Stimulated activated effector memory CD8-positive, alpha-beta T cell treated with anti-CD3 and anti-CD28 coated beads, Interleukin-12 subunit alpha, Interleukin-12 subunit beta, amount 100 ng/mL, for 72 hours (primary cell): ENCODE data around the gene ST3GAL3.

Experiments used
- ATAC-seq: fragments of 150-1000 bp; cut with Tn5 transposase; 2 replicates; pipeline ENCODE4 v1.10.0; 2021
- DNase-seq, 2 donors: peaks; one replicate each; pipeline ENCODE4 v3.0.0; 2021 to 2022; ENCODE audit warnings: low spot score in 2 of 2
- H3K27ac Mint-ChIP-seq: one replicate; pipeline ENCODE4 v1.8.0; 2022; ENCODE audit warnings: mild to moderate bottlenecking, mixed read lengths
- H3K36me3 Mint-ChIP-seq: one replicate; pipeline ENCODE4 v1.8.0; 2022; ENCODE audit warnings: mild to moderate bottlenecking, mixed read lengths
- H3K4me1 Mint-ChIP-seq: one replicate; pipeline ENCODE4 v1.8.0; 2022; ENCODE audit warnings: mixed read lengths
- H3K4me3 Mint-ChIP-seq: one replicate; pipeline ENCODE4 v1.8.0; 2022; ENCODE audit warnings: mild to moderate bottlenecking, mixed read lengths
- H3K9me3 Mint-ChIP-seq: one replicate; pipeline ENCODE4 v1.8.0; 2022; ENCODE audit warnings: mixed read lengths

ST3GAL3 gene

GRCh38 chr1:43937179-43937865 is 230.0 kb downstream of the ST3GAL3 start:
- Mint-ChIP-seq H3K4me1 (peaks cover 18% of the 10 kb centered on the region), H3K36me3 (peaks cover 9% of the 10 kb centered on the region), H3K4me3 (peak overlapping the region; percentile 37), H3K9me3 (no peaks in the 10 kb centered on the region), H3K27ac (no peak overlapping the region)
- no peak for ATAC-seq
- no peak for DNase-seq

- DNase-seq: no peak
- Mint-ChIP-seq H3K9me3 (no peaks in the 10 kb centered on the region), H3K36me3 (peaks cover 9% of the 10 kb centered on the region), H3K4me3 (no peak overlapping the region), H3K4me1 (peaks cover 20% of the 10 kb centered on the region), H3K27ac (peak overlapping the region; percentile 38)
- ATAC-seq: no peak
These were observed 231.0 kb downstream of the ST3GAL3 start for GRCh38 chr1:43938383-43938782.

GRCh38 chr1:43938892-43939587 is 231.7 kb downstream of the ST3GAL3 start:
- DNase-seq: no peak
- no peak overlapping the region for H3K4me3 Mint-ChIP-seq
- H3K9me3 Mint-ChIP-seq: no peaks in the 10 kb centered on the region
- H3K27ac Mint-ChIP-seq: peak overlapping the region; percentile 38
- H3K36me3 Mint-ChIP-seq: peaks cover 9% of the 10 kb centered on the region
- ATAC-seq: no peak
- H3K4me1 Mint-ChIP-seq: peaks cover 17% of the 10 kb centered on the region

- Mint-ChIP-seq H3K9me3 (no peaks in the 10 kb centered on the region), H3K27ac (peak overlapping the region; percentile 36), H3K36me3 (peaks cover 20% of the 10 kb centered on the region), H3K4me1 (peaks cover 35% of the 10 kb centered on the region), H3K4me3 (no peak overlapping the region)
- DNase-seq (no peak), ATAC-seq (no peak)
These were observed 235.1 kb downstream of the ST3GAL3 start for GRCh38 chr1:43942411-43942810.

- peaks cover 20% of the 10 kb centered on the region for H3K36me3 Mint-ChIP-seq
- DNase-seq (no peak), ATAC-seq (no peak)
- H3K9me3 Mint-ChIP-seq: no peaks in the 10 kb centered on the region
- H3K27ac Mint-ChIP-seq: peak overlapping the region; percentile 99
- peak overlapping the region; percentile 93 for H3K4me3 Mint-ChIP-seq
- H3K4me1 Mint-ChIP-seq: peaks cover 49% of the 10 kb centered on the region
These were observed 237.5 kb downstream of the ST3GAL3 start for GRCh38 chr1:43944860-43945259.

GRCh38 chr1:43945674-43946235 is 238.4 kb downstream of the ST3GAL3 start:
- ATAC-seq (no peak), DNase-seq (no peak)
- Mint-ChIP-seq H3K27ac (peak overlapping the region; percentile 99), H3K36me3 (peaks cover 20% of the 10 kb centered on the region), H3K4me3 (peak overlapping the region; percentile 93), H3K9me3 (no peaks in the 10 kb centered on the region), H3K4me1 (peaks cover 57% of the 10 kb centered on the region)

- Mint-ChIP-seq H3K36me3 (peaks cover 20% of the 10 kb centered on the region), H3K4me3 (peak within 1 kb of the TSS; percentile 93), H3K4me1 (peaks cover 64% of the 10 kb centered on the region), H3K27ac (peak within 1 kb of the TSS; percentile 99), H3K9me3 (no peaks in the 10 kb centered on the region)
- DNase-seq (peak; percentile 98 to 99), ATAC-seq (peak; percentile 97)
These were observed 239.1 kb downstream of the ST3GAL3 start, which contains the start of gene IPO13 for GRCh38 chr1:43946236-43947060. TSS of gene IPO13 (plus strand) at chr1:43946950. CDS start at chr1:43947601, 651 bp downstream.

- DNase-seq: no peak
- H3K4me3 Mint-ChIP-seq: peak overlapping the region; percentile 93
- no peaks in the 10 kb centered on the region for H3K9me3 Mint-ChIP-seq
- peak overlapping the region; percentile 99 for H3K27ac Mint-ChIP-seq
- ATAC-seq: no peak
- peaks cover 66% of the 10 kb centered on the region for H3K4me1 Mint-ChIP-seq
- peaks cover 20% of the 10 kb centered on the region for H3K36me3 Mint-ChIP-seq
These were observed 239.9 kb downstream of the ST3GAL3 start for GRCh38 chr1:43947061-43947873.

- ATAC-seq (no peak), DNase-seq (no peak)
- Mint-ChIP-seq H3K9me3 (no peaks in the 10 kb centered on the region), H3K4me3 (peak overlapping the region; percentile 93), H3K36me3 (peaks cover 20% of the 10 kb centered on the region), H3K27ac (peak overlapping the region; percentile 99), H3K4me1 (peaks cover 60% of the 10 kb centered on the region)
These were observed 240.6 kb downstream of the ST3GAL3 start for GRCh38 chr1:43947874-43948437.

GRCh38 chr1:43949678-43950077 is 242.3 kb downstream of the ST3GAL3 start:
- Mint-ChIP-seq H3K36me3 (peaks cover 11% of the 10 kb centered on the region), H3K4me1 (peaks cover 53% of the 10 kb centered on the region), H3K4me3 (no peak overlapping the region), H3K9me3 (no peaks in the 10 kb centered on the region), H3K27ac (no peak overlapping the region)
- ATAC-seq: no peak
- DNase-seq: no peak

- Mint-ChIP-seq H3K36me3 (peaks cover 2% of the 10 kb centered on the region), H3K27ac (peak overlapping the region; percentile 29), H3K9me3 (no peaks in the 10 kb centered on the region), H3K4me3 (no peak overlapping the region), H3K4me1 (peaks cover 37% of the 10 kb centered on the region)
- DNase-seq (no peak), ATAC-seq (no peak)
These were observed 244.0 kb downstream of the ST3GAL3 start for GRCh38 chr1:43951021-43951985.

- no peak for ATAC-seq
- no peak overlapping the region for H3K4me3 Mint-ChIP-seq
- H3K27ac Mint-ChIP-seq: no peak overlapping the region
- DNase-seq: no peak
- H3K4me1 Mint-ChIP-seq: peaks cover 27% of the 10 kb centered on the region
- H3K9me3 Mint-ChIP-seq: no peaks in the 10 kb centered on the region
- H3K36me3 Mint-ChIP-seq: peaks cover 9% of the 10 kb centered on the region
These were observed 245.5 kb downstream of the ST3GAL3 start for GRCh38 chr1:43952731-43953346.

GRCh38 chr1:43953361-43953760 is 246.0 kb downstream of the ST3GAL3 start:
- Mint-ChIP-seq H3K4me3 (no peak overlapping the region), H3K27ac (no peak overlapping the region), H3K9me3 (no peaks in the 10 kb centered on the region), H3K36me3 (peaks cover 11% of the 10 kb centered on the region), H3K4me1 (peaks cover 22% of the 10 kb centered on the region)
- no peak for ATAC-seq
- DNase-seq: no peak
